ENCODE data around the gene TIMELESS.

GRCh38 chr12:56377989-56378316, 71.3 kb downstream of the TIMELESS start:
- TF ChIP-seq POLR2A (IDR thresholded peaks at IDR 0.05) = no peak
- TF ChIP-seq CTCF (IDR thresholded peaks at IDR 0.05) = no peak

All from thyroid gland (tissue), 4 donors.